HG03039 (cell line): ENCODE data around the gene TMEM72.

Experiments used
- ATAC-seq: cut with Tn5 transposase; IDR thresholded peaks from one replicate; pipeline ENCODE4 v1.9.1; 2021; ENCODE audit warnings: mild to moderate bottlenecking, moderate library complexity; ENCODE audit not compliant: unreplicated experiment

Gene TMEM72

DNA sequence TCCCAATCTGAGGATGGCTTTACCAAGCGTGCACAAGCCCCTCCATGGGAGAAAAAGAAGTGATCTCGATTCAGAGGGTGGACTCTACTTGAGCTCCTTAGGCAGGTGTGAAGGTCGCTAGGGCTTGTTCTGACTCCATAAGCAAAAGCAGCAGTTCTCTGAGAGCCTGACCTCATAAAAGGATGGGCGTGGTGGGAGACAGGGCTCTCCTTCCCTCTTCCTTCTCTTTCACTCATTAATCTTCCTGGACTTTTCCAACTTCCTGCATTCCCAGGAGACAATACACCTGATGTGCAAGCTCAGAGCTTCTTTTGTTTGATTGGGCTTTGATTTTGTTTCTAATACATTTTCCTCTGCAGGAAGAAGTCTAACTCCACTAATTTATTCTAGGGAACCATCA, 22.3 kb upstream of the TMEM72 start:
- no peak for ATAC-seq

DNA sequence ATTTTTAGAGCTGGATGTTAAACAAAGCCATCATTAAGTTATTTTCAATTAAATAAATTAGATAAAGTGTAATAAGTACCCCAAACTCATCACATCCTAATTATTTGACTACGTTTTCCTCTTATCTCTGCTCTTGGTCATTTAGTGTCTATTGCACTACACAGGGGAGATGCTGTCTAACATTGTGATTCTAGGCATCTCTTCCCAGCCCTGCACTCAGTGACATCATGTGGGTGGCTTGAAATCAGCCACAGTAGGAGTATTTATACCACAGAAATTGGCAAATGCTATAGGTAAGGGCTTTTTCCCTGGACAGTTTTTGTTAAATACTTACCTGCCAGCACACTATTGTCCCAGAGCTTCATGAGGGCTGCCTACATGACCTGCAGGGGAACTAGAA, 21.3 kb upstream of the TMEM72 start:
- ATAC-seq, result no peak

DNA sequence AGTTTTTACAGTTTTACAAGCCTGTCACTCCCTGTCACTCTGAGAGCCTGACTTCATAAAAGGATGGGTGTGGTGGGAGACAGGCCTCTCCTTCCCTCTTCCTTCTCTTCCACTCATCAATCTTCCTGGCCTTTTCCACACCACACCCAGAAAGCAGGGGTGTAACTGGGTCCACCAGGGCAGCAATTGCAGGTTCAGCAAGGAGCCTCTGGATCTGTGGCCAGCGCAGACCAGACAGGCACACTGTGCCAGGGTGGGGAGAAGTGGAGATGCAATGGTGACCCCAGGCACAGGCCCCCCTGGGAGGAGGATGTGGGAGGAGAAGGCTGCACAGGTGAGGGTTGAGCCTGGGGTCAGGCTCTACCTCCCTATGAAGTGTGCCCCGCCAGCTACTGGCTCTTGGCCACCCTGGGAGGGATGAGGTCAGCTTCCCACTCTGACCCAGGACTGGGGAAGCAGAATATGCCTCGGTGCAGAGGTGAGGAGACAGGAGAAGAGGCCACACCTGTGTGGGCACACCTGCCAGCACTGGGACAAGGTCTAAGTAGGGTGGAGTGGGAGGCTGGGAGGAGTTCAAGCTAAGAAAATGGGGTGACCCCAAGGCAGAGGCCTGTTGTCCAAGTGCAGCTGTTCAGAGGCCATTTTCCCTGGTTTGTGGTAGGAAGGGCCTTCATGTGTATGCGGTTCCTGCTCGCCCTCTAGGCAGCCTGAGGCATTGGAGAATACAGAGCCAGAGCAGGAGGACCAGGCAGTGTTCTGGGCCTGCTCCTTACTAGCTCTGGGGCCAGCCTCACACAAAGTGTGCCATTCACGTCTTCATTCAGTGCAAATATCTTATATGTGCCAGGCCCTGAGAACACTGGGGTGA, 20.2 kb upstream of the TMEM72 start:
- ATAC-seq, result no peak

DNA sequence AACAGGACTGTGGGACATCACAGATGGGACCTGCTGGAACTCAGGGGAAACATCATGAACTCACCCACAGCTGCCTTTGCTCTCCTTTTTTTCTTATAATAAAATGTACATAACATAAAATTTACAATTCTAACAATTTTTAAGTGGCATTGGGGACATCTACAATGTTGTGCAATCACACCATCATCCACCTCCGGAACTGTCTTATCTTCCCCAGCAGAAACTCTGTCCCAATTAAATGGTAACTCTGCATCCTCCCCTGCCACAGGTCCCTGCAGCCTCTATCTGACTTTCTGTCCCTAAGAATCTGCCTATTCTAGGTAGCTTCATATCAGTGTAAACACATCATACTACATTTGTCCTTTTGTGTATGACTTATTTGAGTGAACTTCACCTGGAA, 19.4 kb upstream of the TMEM72 start:
- ATAC-seq, result no peak

DNA sequence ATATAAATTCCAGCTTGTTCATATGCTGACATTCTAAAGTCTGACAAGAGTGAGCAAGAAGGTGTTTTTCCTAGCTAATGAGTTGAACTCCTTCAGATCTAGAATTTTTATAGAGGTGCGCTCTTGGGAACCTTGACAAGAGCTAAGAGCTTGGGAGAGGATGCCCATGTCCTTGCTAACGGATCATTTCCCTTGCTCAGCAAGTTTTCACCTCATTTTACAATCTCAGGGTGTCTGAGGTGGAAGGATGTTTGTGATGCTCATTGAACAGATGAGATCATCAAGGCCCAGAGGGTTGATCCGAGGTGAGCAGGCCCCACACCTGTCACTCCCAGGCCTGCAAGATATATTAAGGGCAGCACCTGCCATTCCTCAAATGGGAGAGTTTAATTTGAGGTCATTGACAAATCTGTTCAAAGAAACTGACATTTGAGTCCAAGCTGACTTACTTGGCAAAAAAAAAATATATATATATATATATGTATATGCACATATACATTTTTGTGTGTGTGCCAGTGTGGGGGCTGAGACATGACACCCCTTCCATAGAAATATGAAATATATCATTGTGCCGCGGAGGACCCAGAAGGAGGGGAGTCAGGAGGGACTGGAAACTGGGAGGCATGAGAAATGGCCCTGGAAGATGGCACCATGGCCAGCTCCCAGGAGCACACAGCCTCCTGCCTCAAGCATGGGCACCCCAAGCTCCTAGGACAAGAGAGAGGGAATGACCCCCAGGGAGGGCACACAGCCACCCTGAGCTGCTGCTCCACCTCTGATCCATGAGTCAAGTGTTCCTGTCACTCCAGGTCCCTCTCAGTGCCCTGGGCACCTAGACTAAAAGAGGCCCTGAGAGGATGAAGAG, 17.3 kb upstream of the TMEM72 start:
- no peak for ATAC-seq

DNA sequence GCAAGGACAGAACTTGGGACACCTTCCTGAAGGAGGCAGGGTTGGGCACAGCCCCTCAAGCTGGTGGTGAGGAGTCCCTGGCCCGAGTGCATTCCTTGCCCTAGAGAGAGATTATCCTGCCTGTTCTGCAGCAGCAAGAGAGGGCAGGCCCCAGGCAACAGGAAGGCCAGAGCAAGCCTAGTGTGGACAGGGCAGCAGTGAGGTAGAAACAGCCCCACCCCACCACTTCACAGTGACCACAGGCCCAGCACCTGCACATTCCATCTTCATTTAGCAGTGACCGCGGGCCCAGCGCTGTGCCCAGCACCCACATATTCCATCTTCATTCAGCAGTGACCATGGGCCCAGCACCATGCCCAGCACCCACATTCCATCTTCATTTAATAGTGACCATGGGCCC, 16.4 kb upstream of the TMEM72 start:
- ATAC-seq, result no peak

DNA sequence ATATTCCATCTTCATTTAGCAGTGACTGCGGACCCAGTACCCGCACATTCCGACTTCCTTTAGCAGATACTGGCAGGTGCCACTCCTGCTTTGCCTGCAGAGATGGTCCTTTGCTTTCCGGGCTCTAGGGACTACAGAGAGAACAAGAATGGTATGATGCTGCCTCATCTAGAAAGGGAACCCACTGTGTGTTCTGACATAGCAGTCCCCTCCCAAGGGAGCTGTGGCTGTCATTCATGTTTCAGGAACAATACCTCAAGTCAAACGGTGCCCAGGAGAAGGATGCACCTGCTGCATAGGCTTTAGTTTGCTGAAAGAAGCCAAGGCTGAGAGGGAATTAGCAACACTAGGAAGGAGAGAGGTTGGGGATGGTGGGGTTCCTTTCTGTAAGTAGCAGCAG, 15.9 kb upstream of the TMEM72 start:
- no peak for ATAC-seq

DNA sequence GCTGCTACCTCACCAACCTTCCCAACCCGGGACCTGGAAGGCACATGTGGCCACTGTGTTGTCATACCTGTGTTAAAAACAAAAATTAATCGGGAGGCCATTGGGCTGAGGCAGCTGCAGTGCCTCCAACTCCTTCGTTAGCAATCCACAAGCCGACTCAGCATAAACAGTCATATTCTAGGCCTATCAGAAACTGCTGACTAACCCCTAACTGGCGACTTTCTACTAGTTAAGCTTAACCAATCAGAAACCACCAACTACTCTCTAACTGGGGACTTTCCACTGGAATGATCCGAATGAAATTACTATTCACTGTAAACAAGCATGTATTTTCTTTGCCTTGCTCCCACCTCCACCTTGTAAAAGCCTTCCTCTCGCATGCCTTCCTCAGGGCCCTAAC, 14.1 kb upstream of the TMEM72 start:
- ATAC-seq, result no peak

DNA sequence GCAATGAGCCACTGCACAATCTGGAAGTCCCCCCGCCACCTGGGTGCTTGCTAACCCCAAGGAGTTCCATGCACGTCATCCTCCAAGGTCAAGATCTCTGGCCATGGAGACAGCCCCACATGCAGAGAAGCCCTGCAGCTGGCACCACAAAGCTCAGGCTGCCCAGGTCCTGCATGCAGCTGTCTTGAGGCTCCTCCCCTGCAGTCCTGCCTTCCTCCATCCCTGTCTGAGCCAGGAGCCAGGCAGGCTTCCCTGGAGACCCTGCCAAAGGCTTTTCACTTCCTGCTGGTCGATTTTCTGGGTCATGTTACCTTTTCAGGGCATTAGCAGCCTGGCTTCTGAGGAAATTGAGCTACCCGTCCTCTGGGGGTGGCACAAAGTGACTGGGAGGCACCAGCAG, 12.5 kb upstream of the TMEM72 start:
- no peak for ATAC-seq

DNA sequence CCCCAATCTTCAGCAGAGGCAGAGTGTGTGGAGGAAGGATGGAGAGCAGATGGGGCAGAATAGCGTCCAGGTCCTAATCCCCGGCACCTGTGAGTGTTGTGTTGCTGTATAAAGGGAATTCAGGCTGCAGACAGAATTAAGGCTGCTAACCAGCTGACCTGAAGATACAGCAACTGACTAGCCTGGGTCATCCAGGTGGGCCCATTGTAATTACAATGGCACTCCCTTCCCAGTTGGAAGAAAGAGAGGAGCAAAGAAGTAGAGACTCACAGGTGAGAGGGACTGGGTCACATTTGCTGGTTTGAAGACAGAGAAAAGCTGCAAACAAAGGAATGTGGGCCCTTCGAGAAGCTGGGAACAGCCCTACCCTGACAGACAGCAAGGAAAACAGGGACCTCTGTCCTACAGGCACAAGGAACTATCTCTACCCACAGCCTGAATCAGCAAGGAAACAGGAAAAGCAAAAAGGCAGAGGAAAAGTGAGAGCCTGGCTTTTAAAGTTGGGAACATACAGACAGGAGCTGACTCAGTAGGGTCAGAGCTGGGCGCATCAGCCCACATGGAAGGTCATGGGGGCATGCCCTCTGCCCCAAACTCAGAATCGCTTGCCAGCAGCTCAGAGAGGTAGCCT, 11.6 kb upstream of the TMEM72 start:
- no peak for ATAC-seq

DNA sequence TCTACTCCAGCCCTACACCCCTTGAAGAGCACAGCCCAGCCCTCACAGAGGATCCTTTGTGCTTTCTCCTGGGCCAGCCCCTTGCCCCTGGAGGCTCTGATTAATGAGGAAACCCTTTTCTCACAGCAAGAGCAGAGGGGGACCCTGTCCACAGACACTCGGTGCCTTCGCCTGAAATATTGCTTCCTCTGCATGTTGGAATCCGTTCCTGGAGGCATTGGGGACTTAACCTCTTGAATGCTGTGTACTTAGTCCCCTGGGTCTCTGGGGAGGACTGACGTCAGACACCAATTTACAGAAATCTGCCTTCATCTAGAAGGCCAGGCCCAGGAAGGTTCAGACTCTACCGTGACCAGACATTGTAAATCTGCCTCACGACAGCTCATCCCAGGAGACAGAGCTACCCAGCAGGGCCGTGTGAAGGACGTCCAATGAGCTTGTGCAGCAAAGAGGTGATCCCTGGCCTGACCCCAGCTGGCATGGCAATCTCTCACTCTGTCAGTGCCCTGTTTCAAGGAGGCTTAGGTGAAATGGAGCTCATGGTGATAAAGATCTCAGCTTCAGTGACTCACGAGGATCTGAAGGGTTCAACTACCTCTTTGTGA, 8.1 kb upstream of the TMEM72 start:
- ATAC-seq, result no peak

DNA sequence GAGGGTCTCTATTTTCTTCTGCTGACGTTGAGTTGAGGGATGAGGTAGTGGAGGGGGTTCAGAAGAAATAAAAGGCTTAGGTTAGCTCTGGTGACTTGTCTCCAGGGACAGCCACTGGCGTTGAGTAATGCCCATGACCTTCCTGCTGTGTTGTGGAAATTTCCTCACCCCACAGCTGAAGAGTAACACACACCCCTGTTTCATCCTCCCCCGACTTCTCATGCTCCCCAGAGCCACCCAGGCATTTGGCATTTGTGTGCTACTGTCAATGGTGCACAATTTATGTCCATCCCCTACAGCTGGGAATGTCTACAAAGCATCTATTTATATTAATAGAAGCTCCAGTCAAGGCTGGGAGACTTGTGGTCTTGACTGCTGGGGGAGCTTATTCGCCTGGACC, 4.7 kb upstream of the TMEM72 start:
- ATAC-seq, result no peak

DNA sequence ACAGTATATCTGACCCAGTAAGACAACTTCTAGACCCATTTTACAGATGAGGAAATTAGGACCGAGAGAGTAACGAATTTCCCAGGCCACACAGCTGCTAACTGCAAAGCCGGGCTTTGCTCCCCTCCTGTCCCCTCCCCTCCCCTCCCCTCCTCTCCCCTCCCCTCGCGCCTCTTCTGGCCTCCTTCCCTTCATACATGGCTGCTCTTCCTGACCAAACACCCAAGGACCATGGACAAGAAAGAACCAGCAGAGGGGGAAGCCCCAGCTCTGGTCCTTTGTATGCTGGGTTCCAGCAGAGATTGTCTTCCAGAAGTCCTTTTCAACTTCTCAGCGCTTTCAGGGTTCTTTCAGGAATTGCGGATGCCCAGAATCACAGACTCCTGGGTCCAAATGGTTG, 3.6 kb upstream of the TMEM72 start:
- ATAC-seq, result no peak

DNA sequence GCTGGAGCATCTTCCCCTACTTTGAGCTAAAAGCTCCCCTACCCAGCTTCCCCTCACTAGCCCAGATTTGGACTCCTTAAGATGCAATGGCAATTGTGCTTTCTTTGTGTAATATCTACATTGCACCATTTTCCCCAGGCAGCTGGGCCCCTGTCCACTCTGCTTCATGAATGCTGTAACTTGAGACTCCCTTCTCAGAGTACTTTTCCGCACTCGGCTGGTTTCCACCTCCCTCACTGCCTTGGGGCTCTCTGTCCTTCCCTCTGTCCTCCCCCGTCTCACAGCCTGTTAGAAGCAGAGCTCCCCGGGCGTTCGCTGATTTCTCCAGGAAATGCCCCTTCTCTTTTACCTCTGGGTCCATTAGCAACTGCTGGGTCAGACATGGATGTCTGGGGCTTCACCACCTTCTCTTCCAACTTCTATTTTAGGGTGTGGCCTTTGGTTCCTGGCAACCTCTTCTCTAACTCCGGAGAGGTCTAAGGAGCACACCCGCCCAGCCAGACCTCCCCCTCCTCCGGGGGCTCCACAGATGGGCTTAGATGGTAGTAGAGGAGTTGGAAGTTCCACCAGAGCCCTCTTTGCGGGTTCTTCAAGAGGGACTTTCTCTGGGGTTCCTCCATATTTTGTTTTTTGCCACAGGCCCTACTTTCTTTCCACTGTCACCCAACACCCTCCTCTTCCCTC, 2.9 kb upstream of the TMEM72 start:
- ATAC-seq, result no peak

DNA sequence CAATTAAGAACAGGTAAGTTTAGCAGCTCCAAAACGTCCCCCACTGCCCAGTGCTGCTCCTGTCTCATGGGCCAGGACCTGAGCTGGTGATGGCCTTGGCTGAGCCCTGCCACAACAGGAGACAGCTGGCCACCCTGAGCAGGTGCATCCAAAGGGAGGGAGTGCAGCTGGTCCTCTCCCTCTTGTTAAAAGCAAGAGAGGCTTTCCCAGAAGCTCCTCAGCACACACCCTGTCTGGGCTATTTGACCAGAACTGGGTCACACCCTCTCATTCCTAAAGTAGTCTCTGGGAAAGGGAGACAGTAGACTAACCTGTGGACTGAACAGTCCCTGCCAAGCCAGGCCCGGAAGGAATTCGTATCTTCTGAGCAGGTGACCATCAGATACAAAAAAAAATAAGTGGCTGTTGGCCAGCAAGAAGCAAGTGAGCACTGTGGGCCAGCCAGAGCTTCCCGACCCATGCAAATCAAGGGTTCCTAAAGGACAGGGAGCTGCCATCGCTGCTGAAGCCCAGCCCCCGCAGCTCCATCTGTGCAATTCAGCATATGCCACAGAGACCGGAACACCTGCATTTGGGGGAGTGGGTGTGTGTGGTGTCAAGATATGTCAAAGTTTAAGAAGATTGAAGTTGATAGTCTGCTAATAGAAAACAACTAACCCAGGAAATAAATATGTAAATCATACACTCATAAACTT, 2.1 kb upstream of the TMEM72 start:
- no peak for ATAC-seq

DNA sequence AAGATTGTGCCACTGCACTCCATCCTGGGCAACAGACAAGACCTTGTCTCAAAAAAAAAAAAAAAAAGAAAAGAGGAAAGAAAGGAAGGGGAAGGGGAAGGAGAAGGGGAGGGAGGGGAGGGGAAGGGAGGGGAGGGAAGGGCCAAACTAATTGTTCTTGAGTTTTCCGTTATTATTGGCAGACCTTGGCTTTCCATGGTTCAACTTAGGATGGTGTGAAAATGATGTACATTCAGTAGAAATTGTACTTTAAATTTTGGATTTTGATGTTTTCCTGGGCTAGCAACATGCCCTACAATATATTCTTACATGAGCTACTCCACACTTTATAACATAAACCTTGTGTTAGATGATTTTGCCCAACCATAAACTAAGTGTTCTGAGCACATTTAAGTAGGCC, 1.2 kb upstream of the TMEM72 start:
- ATAC-seq, result no peak

DNA sequence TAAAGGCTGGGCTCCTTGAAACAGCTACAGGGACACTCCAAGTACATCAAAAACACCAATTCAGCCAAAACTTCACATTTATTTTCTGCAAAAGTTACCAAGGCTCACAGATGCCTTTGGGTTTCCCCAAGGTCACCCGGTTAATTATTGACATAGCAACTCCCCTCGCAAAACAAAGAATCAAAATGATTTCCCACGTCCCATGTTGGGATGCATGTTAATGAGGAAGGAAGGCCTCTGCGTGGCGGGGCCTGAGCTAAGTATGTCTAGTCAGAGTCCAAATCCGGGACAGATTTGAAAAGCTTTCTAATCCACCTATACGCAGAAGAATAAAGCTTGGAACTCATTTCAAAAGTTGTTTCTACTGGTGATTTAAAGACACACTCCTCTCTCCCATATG, 535 bp upstream of the TMEM72 start:
- ATAC-seq, result no peak

DNA sequence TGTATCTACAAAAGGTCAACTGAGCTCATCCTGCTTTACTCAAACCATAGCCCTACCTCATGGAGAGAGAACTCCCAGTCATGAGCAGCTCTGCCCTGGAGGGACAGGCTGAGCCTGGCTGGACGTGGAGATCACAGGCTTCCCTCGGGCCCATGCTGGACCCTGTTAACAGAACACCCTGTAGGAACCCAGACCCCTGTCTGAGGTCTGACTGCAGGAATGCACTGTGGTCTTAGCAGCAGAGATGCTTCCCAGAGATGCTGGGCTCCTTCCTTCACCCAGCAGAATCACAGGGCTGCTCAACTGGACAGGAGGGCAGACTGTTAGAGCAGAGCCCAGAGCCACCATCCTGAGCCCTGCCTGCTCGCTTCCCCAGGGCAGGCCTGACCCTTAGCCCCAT, 814 bp downstream of the TMEM72 start:
- no peak for ATAC-seq

DNA sequence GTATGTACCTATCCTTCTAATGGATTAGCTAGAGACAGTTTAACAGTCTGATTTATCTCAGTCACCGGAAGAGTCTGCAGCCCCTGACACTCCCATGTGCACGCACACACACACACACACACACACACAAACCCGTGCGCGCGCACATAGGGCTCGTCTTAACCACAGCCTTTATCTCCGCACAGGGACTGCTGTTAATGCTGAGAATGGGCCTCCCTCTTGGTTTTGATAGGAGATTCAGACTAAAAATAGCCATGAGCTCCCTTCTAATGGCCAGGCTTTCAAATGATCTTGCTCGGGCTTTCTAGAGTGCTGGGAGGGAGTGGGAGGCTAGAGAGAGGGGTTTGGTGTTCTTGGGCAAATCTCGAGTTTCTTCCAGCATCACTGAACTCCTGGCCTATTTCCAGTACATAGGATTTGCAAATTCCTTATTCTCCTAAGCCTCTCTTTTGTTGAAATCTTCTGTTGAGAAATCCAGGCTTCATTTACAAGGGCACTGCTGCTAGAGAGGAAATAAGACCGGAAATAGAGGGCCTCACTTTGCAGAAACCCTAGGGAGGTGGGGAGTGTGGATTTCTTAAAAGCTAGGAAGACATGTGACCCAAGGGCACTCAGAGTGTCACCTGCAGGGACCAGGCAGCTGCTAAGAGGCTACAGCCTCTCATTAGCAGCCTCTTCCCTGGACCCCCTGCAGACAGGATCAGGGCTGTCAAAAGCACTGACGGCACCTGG, 2.4 kb downstream of the TMEM72 start:
- no peak for ATAC-seq

DNA sequence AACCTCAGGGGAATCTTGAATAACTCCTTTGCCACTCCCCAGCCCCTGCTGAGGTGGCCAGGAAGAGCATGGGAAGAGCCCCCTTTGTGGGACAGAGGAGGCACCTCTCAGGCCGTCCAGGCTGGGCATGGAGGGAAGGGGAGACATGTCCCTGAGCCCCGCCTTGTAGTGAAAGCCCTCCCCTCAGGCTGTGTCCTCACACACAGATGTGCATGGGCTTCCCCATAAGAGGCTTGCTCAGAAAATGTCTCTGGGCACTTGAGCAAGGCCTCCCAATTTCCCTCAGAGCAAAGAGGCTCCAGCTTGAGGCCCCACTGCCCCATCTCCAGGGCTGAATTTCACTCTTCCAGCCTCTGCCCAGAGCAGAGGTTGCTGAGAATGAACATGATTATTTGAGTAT, 3.8 kb downstream of the TMEM72 start:
- no peak for ATAC-seq
